CD4-positive, alpha-beta T cell (primary cell): ENCODE results near the gene TPPP. TPM values are rescaled to one million over a fixed set of nuclear protein-coding genes. Genes with fewer than 3 reads are reported as not detected.

ENCODE experiments used
- ATAC-seq: fragments of 200-7000 bp; cut with Tn5 transposase; one replicate; pipeline ENCODE4 v1.10.0; 2022; ENCODE audit warnings: mild to moderate bottlenecking; ENCODE audit not compliant: poor library complexity
- CTCF ChIA-PET: fragments of 350-600 bp; sonication (Branson Sonifier 250); formaldehyde crosslinking; loops from one replicate; lab custom pipeline; 2021; ENCODE audit warnings: antibody characterized with exemption, inconsistent platforms; lab: Charles Lee
- POLR2A ChIA-PET: fragments of 350-600 bp; sonication (Branson Sonifier 250); formaldehyde crosslinking; loops from one replicate; lab custom pipeline; 2021; ENCODE audit warnings: antibody characterized with exemption, inconsistent platforms; lab: Charles Lee
- DNase-seq, 14 experiments: peaks; one replicate each; pipeline ENCODE4 v3.0.0-alpha.2; 2013 to 2020; ENCODE audit warnings: mixed read lengths in 2 of 14
- H3K27ac ChIP-seq, 2 donors: one replicate each; pipeline versions ENCODE4 v1.5.1 to v1.7.0; 2013; ENCODE audit warnings: low read length in 2 of 2, low read depth in 1 of 2, mild to moderate bottlenecking in 1 of 2
- H3K27me3 ChIP-seq, 2 experiments: 1 replicate in 1 of 2; 2 replicates in 1 of 2; pipeline versions ENCODE4 v1.6.1 to v1.7.0; 2013; ENCODE audit warnings: low read length in 2 of 2, control low read depth in 1 of 2, mild to moderate bottlenecking in 1 of 2, moderate library complexity in 1 of 2; ENCODE audit not compliant: insufficient read depth in 2 of 2, control insufficient read depth in 1 of 2
- H3K36me3 ChIP-seq: one replicate; pipeline ENCODE4 v1.6.1; 2013; ENCODE audit warnings: low read length, control low read depth; ENCODE audit not compliant: insufficient read depth
- H3K4me1 ChIP-seq: one replicate; pipeline ENCODE4 v1.6.1; 2013; ENCODE audit warnings: low read length, control low read depth; ENCODE audit not compliant: insufficient read depth
- H3K4me3 ChIP-seq: one replicate; pipeline ENCODE4 v1.5.1; 2013; ENCODE audit warnings: mild to moderate bottlenecking, low read length, moderate library complexity
- H3K9me3 ChIP-seq, 2 experiments: 1 replicate in 1 of 2; 2 replicates in 1 of 2; pipeline versions ENCODE4 v1.6.1 to v1.7.0; 2013; ENCODE audit warnings: low read length in 2 of 2, mild to moderate bottlenecking in 2 of 2, control low read depth in 1 of 2, moderate library complexity in 1 of 2; ENCODE audit not compliant: control insufficient read depth in 1 of 2, insufficient read depth in 1 of 2
- H3K27ac Mint-ChIP-seq: one replicate; pipeline ENCODE4 v1.8.0; 2020; ENCODE audit warnings: mixed read lengths
- H3K27me3 Mint-ChIP-seq: one replicate; pipeline ENCODE4 v1.8.0; 2021; ENCODE audit warnings: mixed read lengths
- H3K36me3 Mint-ChIP-seq: one replicate; pipeline ENCODE4 v1.8.0; 2021; ENCODE audit warnings: low read depth, mixed read lengths
- H3K4me1 Mint-ChIP-seq: one replicate; pipeline ENCODE4 v1.8.0; 2021; ENCODE audit warnings: low read depth, mixed read lengths
- H3K4me3 Mint-ChIP-seq: one replicate; pipeline ENCODE4 v1.8.0; 2020; ENCODE audit warnings: mild to moderate bottlenecking, mixed read lengths
- H3K9me3 Mint-ChIP-seq: one replicate; pipeline ENCODE4 v1.8.0; 2020; ENCODE audit warnings: mixed read lengths
- CTCF ChIP-seq: fragments of 200-600 bp; IDR thresholded peaks from one replicate; pipeline ENCODE4 v1.8.0; 2022; ENCODE audit warnings: antibody characterized with exemption, mild to moderate bottlenecking
- intact Hi-C, 2 experiments: fragments of 100-400 bp; cut with DNase I in 1 of 2; cut with micrococcal nuclease in 1 of 2; formaldehyde crosslinking; loops; one replicate each; pipeline versions ENCODE4 v1.15.1 to v1.9.0; 2023 to 2025; cut with DNase I, micrococcal nuclease
- total RNA-seq, 174 experiments: library from RNA in 2 of 174; stranded (reverse) in 2 of 174; gene quantifications; one replicate each; pipeline ENCODE4 v1.2.3 and lab custom pipeline; 2021 to 2026

TPPP gene
- total RNA-seq, 2 experiments from 2014 or later = 8.2 to 8.5 TPM

DNA sequence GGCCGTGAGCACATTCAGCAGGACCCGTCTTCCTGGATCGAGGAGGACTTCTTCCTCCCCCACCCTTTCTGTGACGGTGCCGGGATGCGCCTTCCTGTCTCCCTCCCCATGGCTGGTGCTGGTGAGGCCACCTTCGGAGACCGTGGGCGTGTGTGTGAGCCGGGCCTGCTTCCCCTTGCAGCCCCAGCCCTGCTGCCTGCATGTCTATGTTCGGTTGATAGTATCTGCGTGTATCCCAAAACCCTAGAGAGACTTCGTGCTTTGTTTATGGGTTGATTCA, 68.3 kb downstream of the TPPP start:
- Histone ChIP-seq H3K4me3 (no peak overlapping the region), H3K36me3 (peaks cover 34% of the 10 kb centered on the region), H3K9me3 (no peaks in the 10 kb centered on the region), H3K4me1 (no peaks in the 10 kb centered on the region), H3K27ac (no peak overlapping the region), H3K27me3 (no peaks in the 10 kb centered on the region)
- POLR2A ChIA-PET = no interaction called here
- Mint-ChIP-seq H3K4me3 (no peak overlapping the region), H3K27ac (no peak overlapping the region), H3K9me3 (no peaks in the 10 kb centered on the region), H3K36me3 (peaks cover 59% of the 10 kb centered on the region), H3K4me1 (no peaks in the 10 kb centered on the region), H3K27me3 (no peaks in the 10 kb centered on the region)
- intact Hi-C loops = no loop called here
- CTCF ChIA-PET = no interaction called here
- no peak for DNase-seq
- ATAC-seq = no peak
- no peak for TF ChIP-seq CTCF

DNA sequence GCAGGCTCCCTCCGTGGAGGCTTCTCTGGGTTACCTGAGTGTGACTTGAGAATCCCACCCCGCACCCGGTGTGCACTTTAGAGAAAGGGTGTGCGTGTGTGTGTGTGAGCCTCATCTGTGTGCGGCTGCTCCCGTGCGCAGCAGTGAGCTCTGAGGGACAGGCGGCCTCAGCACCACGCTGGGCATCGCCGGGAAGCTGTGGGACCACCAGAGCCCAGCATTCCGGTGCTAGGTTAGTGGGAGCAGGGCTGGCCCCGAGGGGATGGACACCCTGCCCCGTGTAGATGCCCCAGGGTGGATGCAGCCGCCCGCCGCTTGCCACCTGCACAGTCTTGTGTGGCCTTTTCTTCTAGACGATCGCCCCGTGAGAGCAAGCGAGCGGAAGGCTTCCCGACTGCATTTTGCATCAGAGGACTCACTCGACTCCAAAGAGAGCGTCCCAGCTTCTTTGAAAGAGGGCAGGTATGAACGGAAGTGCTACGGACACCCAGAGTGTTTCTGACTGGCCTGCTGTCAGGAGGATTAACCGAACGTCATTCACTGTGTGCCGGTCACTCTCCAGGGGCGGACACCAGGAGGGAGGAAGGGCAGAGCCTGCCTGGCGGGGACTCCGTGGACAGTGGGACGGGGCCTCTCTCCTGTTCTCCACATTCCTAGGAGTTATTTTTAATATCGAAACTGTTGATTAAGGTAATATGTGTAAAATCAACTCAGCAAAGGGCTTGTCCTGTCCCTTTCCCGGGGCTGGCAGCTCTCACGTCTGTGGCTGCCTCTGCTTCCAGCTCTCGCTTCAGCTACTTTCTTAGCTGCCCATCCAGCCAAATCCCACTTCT, 68.8 kb downstream of the TPPP start:
- DNase-seq (no peak), ATAC-seq (no peak)
- Histone ChIP-seq H3K4me1 (no peaks in the 10 kb centered on the region), H3K27ac (no peak overlapping the region), H3K36me3 (peaks cover 39% of the 10 kb centered on the region), H3K4me3 (no peak overlapping the region), H3K9me3 (no peaks in the 10 kb centered on the region), H3K27me3 (no peaks in the 10 kb centered on the region)
- ChIA-PET POLR2A (no interaction called here), CTCF (no interaction called here)
- no peak for TF ChIP-seq CTCF
- Mint-ChIP-seq H3K27ac (no peak overlapping the region), H3K4me1 (no peaks in the 10 kb centered on the region), H3K9me3 (no peaks in the 10 kb centered on the region), H3K27me3 (no peaks in the 10 kb centered on the region), H3K36me3 (peaks cover 64% of the 10 kb centered on the region), H3K4me3 (no peak overlapping the region)
- intact Hi-C loops = no loop called here

DNA sequence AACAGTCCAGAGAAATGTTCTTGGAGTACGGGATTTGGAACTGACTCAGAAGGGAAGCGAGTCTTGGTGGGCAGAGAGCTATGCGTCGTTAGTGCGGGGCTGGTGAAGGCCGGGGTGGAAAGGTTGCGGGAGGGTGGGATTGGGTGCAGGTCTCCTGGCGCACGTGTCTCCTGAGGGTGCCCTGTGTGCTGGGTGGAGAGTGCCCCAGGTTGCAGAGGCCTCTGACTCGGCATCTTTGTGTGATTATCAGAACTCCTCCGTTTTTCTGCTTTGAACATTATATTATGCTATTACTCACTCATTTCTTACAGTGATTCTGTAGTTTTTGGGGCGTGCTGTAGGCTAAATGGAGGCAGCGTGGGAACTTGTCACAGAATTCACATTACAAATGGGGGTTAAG, 69.6 kb downstream of the TPPP start:
- no peaks in the 10 kb centered on the region for H3K27me3 ChIP-seq
- ChIA-PET POLR2A (no interaction called here), CTCF (interaction anchor here (0.6 kb wide), 1 partner anchor 9 kb away, joined by 3 read pairs; no protein-coding TSS in a partner anchor)
- Mint-ChIP-seq H3K36me3 (peaks cover 68% of the 10 kb centered on the region), H3K27ac (no peak overlapping the region), H3K9me3 (no peaks in the 10 kb centered on the region), H3K27me3 (no peaks in the 10 kb centered on the region), H3K4me1 (no peaks in the 10 kb centered on the region), H3K4me3 (no peak overlapping the region)
- no peaks in the 10 kb centered on the region for H3K4me1 ChIP-seq
- intact Hi-C loops = no loop called here
- peaks cover 45% of the 10 kb centered on the region for H3K36me3 ChIP-seq
- H3K27ac ChIP-seq = no peak overlapping the region
- no peak for TF ChIP-seq CTCF
- no peaks in the 10 kb centered on the region for H3K9me3 ChIP-seq
- DNase-seq (no peak), ATAC-seq (no peak)
- H3K4me3 ChIP-seq = no peak overlapping the region
